Left ventricle myocardium superior (tissue), 1 donor: ENCODE measurements around the gene IL26. TPM values are rescaled to one million over a fixed set of nuclear protein-coding genes. Genes with fewer than 3 reads are reported as not detected.
"Not testable (repeated sequence)": the region's sequence is repeated elsewhere in the genome, so short reads cannot be mapped to it uniquely, and the experiment has no call there.

Experiments used
- ATAC-seq: fragments of 200-7000 bp; cut with Tn5 transposase; one replicate; pipeline ENCODE4 v1.9.1; 2020; ENCODE audit warnings: mild to moderate bottlenecking, moderate library complexity
- DNase-seq: peaks from one replicate; pipeline ENCODE4 v3.0.0-alpha.2; 2020
- intact Hi-C: fragments of 100-400 bp; cut with micrococcal nuclease; formaldehyde crosslinking; loops from one replicate; pipeline ENCODE4 v1.11.0; 2022
- total RNA-seq: library from RNA; stranded (reverse); fragmentation: NEBNext Ultra II Directional; extraction: Animal tissue kit (Norgen Biotek cat#: 25700); gene quantifications from one replicate; pipeline ENCODE4 v1.2.1, GENCODE V29; 2021
- donor health status: DM: no; HTN: yes; CAD: no; lungs with severe emphysema.

Gene IL26
- total RNA-seq, 1 donor from 2014 or later = not detected

GRCh38 chr12:68209048-68209728 is 16.4 kb downstream of the IL26 start:
- intact Hi-C loops, ATAC-seq, DNase-seq: not testable (repeated sequence)

DNA sequence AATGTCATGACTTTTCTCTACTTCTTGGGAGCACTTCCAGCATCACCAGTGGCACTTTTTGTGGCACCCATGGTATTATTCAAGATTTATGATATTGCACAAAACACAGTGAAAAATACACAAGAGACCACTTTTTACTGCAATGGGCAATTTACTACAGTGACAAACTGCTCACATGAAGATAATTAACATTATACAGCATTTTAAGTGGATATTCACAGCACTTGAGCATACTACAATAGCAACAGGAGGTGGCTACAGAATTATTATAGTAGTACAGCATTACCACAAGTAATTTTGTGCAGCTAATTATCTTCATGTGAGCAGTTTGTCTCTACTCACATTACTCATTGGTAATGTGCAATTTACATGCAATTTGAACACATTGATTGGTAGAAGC is 18.3 kb downstream of the IL26 start:
- intact Hi-C loops = no loop called here
- DNase-seq (no peak), ATAC-seq (no peak)

DNA sequence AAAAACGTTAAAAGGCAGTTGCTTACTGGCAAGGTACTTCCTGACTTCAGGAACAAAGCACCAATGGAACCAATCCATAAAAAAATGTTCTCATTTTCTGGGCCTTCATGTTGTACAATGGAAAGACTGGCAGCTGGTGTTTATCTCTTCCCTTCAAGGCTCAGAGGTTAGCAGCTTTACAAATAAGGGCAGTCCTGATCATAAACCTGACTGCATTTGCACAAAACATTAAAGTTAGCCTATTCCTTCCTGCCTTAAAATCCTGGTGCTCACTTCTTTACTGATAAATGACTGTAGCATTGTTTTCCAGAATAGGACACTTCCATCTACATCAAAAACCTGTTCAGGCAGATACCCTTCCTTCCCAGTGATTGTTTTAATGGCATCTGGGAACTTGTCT is 19.2 kb downstream of the IL26 start:
- intact Hi-C loops = no loop called here
- DNase-seq = no peak
- no peak for ATAC-seq

DNA sequence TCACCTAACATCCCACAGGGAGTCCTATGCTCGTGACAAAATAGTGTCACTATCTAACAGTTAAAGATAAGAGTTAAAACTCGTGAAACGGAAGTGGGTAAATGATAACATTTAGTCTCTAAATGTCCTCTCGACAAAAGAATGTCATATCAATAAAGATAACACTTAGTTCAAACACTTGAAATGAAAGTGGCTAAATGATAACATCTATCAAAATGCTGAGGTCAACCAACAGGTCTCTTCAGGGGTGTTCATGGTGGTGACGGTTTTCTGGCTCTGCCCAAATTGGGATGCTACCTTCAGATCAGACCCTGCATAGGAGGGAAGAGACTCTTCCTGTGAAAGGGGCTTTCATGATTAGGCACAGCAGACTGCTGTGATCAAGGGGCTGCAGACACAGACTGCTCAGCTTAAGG is 22.1 kb downstream of the IL26 start:
- intact Hi-C loops = no loop called here
- DNase-seq (no peak), ATAC-seq (no peak)

GRCh38 chr12:68200854-68201253 is 24.8 kb downstream of the IL26 start:
- no peak for ATAC-seq
- DNase-seq = no peak
- intact Hi-C loops = no loop called here

DNA sequence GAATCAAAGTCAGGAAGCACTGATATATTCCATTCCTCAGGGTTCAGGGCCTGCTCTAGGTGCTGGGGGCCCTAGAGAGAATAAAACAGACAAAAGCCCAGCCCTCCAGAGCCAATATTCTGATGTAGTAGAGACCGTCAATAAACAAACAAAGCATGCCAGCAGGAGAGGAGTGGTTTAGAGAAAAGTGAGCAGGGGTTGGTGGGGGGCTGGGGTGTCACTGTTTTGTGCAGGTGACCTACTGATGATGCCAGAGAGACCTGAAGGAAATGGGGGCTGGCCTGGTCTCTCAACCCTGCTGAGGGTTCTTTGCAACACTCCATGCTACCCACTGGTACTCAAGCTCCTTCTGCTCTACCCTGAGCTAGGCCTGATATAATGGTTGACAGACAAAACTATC is 26.5 kb downstream of the IL26 start:
- intact Hi-C loops = no loop called here
- no peak for DNase-seq
- no peak for ATAC-seq

- intact Hi-C loops = no loop called here
- DNase-seq (no peak), ATAC-seq (no peak)
These were observed 27.0 kb downstream of the IL26 start for GRCh38 chr12:68198507-68199086.

GRCh38 chr12:68190301-68190700 is 35.3 kb downstream of the IL26 start:
- DNase-seq (no peak), ATAC-seq (no peak)
- intact Hi-C loops = no loop called here

GRCh38 chr12:68189821-68190242 is 35.8 kb downstream of the IL26 start:
- no peak for ATAC-seq
- DNase-seq = no peak
- intact Hi-C loops = no loop called here

DNA sequence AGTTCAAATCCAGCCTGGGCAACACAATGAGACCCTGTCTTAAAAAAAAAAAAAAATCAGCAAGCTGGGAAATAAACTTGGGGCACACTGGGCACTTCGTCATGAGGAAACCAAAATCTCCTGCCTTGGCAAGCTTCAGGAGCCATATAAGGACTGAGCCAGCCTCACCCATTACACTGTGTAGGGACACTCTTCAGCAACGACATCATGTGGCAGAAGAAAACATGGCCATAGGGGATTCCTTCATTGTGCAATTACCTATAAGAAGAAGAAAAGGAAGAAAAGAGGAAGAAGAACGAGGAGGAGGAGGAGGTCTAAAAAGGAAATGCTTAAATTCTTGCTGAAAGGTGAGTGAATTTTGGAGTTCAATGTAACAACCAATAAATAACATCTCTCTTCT is 40.0 kb downstream of the IL26 start:
- intact Hi-C loops = no loop called here
- no peak for ATAC-seq
- DNase-seq = no peak

DNA sequence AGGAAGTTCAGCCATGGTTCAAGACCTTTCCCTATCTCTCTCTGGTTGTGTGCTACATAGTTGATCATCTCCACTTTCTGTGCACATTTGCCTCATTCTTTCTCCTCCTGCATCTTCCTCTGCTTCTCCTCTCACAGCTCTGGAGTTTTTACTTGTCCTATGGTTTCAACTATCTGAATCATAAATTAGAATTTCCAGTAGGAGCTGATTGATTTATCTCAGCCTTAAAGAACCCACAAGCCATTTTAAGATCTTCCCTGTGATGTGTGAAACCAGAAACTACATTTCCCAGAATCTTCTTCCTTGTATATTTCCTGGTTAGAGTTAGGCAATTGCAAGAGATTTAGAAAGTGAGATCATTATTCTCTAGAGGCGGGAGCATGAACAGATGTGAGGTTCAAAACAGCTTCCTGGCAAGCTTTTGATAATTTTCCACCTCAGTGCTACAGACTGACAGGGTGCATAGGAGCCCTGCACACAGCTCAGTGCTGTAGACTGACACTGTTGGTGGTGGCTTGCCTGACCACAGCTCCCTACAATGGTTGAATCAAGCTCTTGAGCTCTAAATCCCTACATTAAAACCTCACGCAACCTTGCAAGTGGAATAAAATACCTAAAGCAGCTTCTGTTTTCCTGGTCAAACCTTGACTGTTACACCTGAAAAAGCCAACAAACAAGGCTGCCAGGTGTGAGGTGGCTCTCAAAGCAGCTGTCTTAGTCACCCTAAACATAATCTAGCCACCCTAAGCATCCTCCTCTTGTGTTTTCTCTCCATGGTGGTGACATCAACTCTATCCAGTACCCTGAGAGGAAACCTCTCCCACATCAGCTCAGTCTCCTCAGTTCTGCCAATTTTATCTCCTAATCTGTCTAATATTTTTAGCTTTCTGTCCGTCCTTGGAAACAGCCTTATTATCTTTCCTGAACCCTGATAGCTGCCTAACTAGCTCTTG is 44.5 kb downstream of the IL26 start:
- intact Hi-C loops = no loop called here
- DNase-seq = no peak
- ATAC-seq = peak; percentile 78

DNA sequence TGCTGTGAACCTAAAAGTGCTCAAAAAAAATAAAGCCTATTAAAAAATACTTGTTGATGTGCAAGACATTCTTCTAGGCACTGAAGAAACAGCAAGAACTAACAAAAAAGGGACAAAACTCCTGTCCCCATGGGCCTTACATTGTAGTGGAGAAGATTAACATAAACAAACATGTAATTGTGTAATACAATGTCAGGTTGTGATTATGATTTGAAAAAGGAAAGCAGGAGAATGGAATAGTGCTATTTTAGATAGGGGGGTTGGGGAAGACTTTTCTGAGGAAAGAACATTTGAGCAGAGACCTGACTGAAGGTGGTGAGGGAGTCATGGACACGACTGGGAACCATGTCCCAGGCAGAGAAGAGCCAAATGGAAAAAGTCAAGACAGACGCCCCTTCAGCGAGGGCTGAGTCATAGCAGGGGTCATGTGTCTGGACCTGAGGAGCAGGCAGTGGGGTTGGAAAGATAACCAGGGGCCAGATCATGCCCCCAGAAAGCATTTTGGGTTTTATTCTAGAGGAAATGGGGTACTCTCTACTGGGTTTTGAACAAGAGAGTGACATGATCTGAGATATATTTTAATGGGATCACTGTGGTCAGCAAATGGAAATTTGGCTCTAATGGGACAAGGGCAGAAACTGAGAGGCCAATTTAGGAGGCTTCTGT is 46.7 kb downstream of the IL26 start:
- DNase-seq (no peak), ATAC-seq (no peak)
- intact Hi-C loops = no loop called here

DNA sequence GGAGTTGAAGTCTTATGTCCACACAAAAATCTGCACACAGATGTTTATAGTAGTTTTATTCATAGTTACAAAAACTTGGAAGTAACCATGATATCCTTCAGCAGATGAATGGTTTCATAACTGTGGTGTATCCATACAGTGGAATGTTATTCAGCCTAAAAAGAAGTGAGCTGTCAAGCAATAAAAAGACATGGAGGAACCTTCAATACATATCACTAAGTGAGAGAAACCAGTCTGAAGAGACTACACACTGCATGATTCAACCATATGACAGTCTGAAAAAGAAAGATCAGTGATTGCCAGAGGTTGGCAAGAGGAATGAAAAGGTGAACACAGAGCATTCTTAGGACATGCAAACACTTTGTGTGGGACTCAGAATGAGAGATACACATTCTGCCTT is 47.4 kb downstream of the IL26 start:
- DNase-seq = no peak
- intact Hi-C loops = no loop called here
- ATAC-seq = no peak

- intact Hi-C loops = no loop called here
- DNase-seq (no peak), ATAC-seq (no peak)
These were observed 48.0 kb downstream of the IL26 start for GRCh38 chr12:68177562-68177961.

- ATAC-seq (no peak), DNase-seq (no peak)
- intact Hi-C loops = no loop called here
These were observed 49.4 kb downstream of the IL26 start for GRCh38 chr12:68176257-68176656.

DNA sequence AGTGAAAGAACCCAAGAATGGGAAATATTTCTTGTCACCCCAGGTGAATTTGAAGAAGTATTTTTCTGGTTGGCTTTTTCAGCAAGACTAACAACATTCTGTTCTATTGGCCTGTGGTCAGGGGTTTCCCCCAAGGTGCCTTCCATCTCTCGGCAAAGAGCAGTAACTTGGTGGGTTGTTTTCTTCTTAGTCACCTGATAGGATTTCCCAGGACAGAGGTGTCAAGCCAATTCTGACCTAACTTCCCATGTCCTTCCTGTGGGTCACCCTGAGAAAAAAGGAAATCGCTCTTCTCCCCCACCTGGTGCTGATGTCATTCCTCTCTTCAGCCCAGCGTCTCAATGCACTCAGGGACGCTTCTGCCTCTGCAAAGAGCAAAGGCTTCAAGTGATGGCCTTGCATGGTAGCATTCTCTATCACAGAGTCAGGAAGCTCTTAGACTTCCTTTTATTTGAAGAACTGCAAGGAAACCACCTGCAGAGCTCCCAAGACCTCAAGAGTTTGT is 50.0 kb downstream of the IL26 start:
- intact Hi-C loops = no loop called here
- DNase-seq (no peak), ATAC-seq (no peak)

DNA sequence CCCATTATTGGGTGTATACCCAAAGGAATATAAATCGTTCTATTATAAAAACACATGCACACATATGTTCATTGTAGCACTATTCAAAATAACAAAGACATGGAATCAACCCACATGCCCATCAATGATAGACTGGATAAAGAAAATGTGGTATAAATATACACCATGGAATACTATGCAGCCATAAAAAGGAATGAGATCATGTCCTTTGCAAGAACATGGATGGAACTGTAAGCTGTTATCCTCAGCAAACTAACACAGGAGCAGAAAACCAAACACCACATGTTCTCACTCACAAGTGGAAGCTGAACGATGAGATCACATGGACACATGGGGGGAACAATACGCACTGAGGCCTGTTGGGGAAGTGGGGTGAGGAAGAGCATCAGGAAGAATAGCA is 50.8 kb downstream of the IL26 start:
- DNase-seq, intact Hi-C loops, ATAC-seq: not testable (repeated sequence)

GRCh38 chr12:68173792-68174191 is 51.8 kb downstream of the IL26 start:
- no peak for ATAC-seq
- DNase-seq = no peak
- intact Hi-C loops = no loop called here

GRCh38 chr12:68170726-68171125 is 54.9 kb downstream of the IL26 start:
- ATAC-seq (no peak), DNase-seq (no peak)
- intact Hi-C loops = no loop called here
